MM.1S (cell line): Measurements from ENCODE around the gene CLINT1.
A peak's percentile ranks its signal among the peaks of the same experiment; 100 is the strongest.

Source experiments
- DNase-seq: peaks from one replicate; pipeline ENCODE4 v3.0.0-alpha.2; 2015
- H2AFZ ChIP-seq: fragments of 300-600 bp; sonication (generic); 2 replicates; pipeline ENCODE4 v1.6.0; 2016; ENCODE audit warnings: antibody characterized with exemption, low read length
- H3F3A ChIP-seq: fragments of 300-600 bp; sonication (generic); 2 replicates; pipeline ENCODE4 v1.6.1; 2016; ENCODE audit warnings: mild to moderate bottlenecking, antibody characterized with exemption, low read length, moderate library complexity, mixed read lengths; ENCODE audit not compliant: insufficient read depth
- H3K27ac ChIP-seq: fragments of 300-600 bp; sonication (generic); 2 replicates; pipeline ENCODE4 v1.5.1; 2016; ENCODE audit warnings: mild to moderate bottlenecking, low read length
- H3K27me3 ChIP-seq: fragments of 300-600 bp; sonication (generic); replicated peaks from 2 replicates; pipeline ENCODE4 v1.6.0; 2016; ENCODE audit warnings: low read length; ENCODE audit not compliant: insufficient read depth
- H3K36me3 ChIP-seq: fragments of 300-600 bp; sonication (generic); replicated peaks from 2 replicates; pipeline ENCODE4 v1.6.1; 2016; ENCODE audit warnings: mild to moderate bottlenecking, low read length, mixed read lengths; ENCODE audit not compliant: insufficient read depth
- H3K4me1 ChIP-seq: fragments of 300-600 bp; sonication (generic); 2 replicates; pipeline ENCODE4 v1.6.1; 2016; ENCODE audit warnings: low read length, mixed read lengths
- H3K4me2 ChIP-seq: fragments of 300-600 bp; sonication (generic); 2 replicates; pipeline ENCODE4 v1.6.0; 2016; ENCODE audit warnings: low read depth, low read length
- H3K4me3 ChIP-seq: fragments of 300-600 bp; sonication (generic); 2 replicates; pipeline ENCODE4 v1.5.1; 2016; ENCODE audit warnings: low read length, mixed read lengths
- H3K79me2 ChIP-seq: fragments of 300-600 bp; sonication (generic); 2 replicates; pipeline ENCODE4 v1.6.1; 2016; ENCODE audit warnings: mixed run types, low read length, mixed read lengths
- H3K9ac ChIP-seq: fragments of 300-600 bp; sonication (generic); 2 replicates; pipeline ENCODE4 v1.6.1; 2016; ENCODE audit warnings: low read length, mixed read lengths
- H3K9me2 ChIP-seq: fragments of 300-600 bp; sonication (generic); replicated peaks from 2 replicates; pipeline ENCODE4 v1.6.1; 2016; ENCODE audit warnings: mild to moderate bottlenecking, low read length, mixed read lengths; ENCODE audit not compliant: insufficient read depth
- H3K9me3 ChIP-seq: fragments of 300-600 bp; sonication (generic); replicated peaks from 2 replicates; pipeline ENCODE4 v1.6.1; 2016; ENCODE audit warnings: mild to moderate bottlenecking, low read length, mixed read lengths; ENCODE audit not compliant: insufficient read depth
- H4K20me1 ChIP-seq: fragments of 300-600 bp; sonication (generic); 2 replicates; pipeline ENCODE4 v1.6.1; 2016; ENCODE audit warnings: mild to moderate bottlenecking, low read length, moderate library complexity, mixed read lengths; ENCODE audit not compliant: insufficient read depth
- CTCF ChIP-seq: fragments of 300-600 bp; sonication (generic); IDR thresholded peaks from 2 replicates; pipeline ENCODE4 v1.5.1; 2016; ENCODE audit warnings: antibody characterized with exemption, low read length, mixed read lengths
- EZH2 ChIP-seq: fragments of 300-600 bp; sonication (generic); optimal IDR thresholded peaks from 2 replicates; pipeline ENCODE3; 2017; ENCODE audit warnings: low read depth, mild to moderate bottlenecking, antibody characterized with exemption, low read length, mixed read lengths
- EZH2phosphoT487 ChIP-seq: fragments of 300-600 bp; sonication (generic); IDR thresholded peaks from 2 replicates; pipeline ENCODE4 v1.6.1; 2018; ENCODE audit warnings: antibody characterized with exemption, low read length

CLINT1 gene

GRCh38 chr5:157817387-157817702 is 41.6 kb downstream of the CLINT1 start:
- Histone ChIP-seq H3K4me1 (peaks cover 2% of the 10 kb centered on the region; the same call in 1 of the 2 replicates), H2AFZ (no peak overlapping the region), H3K9ac (no peak overlapping the region), H3K4me3 (no peak overlapping the region), H3K9me3 (no peaks in the 10 kb centered on the region), H3F3A (no peaks in the 10 kb centered on the region), H3K27me3 (no peaks in the 10 kb centered on the region), H3K4me2 (no peak overlapping the region), H3K36me3 (no peaks in the 10 kb centered on the region; the same call in 1 of the 2 replicates), H3K27ac (no peak overlapping the region), H3K9me2 (no peaks in the 10 kb centered on the region), H3K79me2 (peaks cover 62% of the 10 kb centered on the region), H4K20me1 (peaks cover 11% of the 10 kb centered on the region; the same call in 1 of the 2 replicates)
- no peak for DNase-seq
- TF ChIP-seq EZH2 (no peak), EZH2phosphoT487 (no peak), CTCF (no peak)

- Histone ChIP-seq H3K9me2 (no peaks in the 10 kb centered on the region), H3K4me3 (no peak overlapping the region), H3K36me3 (no peaks in the 10 kb centered on the region; the same call in 1 of the 2 replicates), H4K20me1 (peaks cover 11% of the 10 kb centered on the region; the same call in 1 of the 2 replicates), H3K4me1 (no peaks in the 10 kb centered on the region; the same call in 1 of the 2 replicates), H3K9ac (no peak overlapping the region), H3K27me3 (no peaks in the 10 kb centered on the region), H3F3A (no peaks in the 10 kb centered on the region), H3K79me2 (peaks cover 57% of the 10 kb centered on the region), H2AFZ (no peak overlapping the region), H3K4me2 (no peak overlapping the region), H3K9me3 (no peaks in the 10 kb centered on the region), H3K27ac (no peak overlapping the region)
- TF ChIP-seq EZH2 (no peak), CTCF (peak; percentile 53)
- peak; percentile 26 for DNase-seq
Measured at GRCh38 chr5:157816682-157817386, 42.1 kb downstream of the CLINT1 start.

GRCh38 chr5:157812086-157812485 is 46.9 kb downstream of the CLINT1 start:
- H3K36me3 ChIP-seq = peaks cover 4% of the 10 kb centered on the region; the same call in 1 of the 2 replicates
- TF ChIP-seq EZH2phosphoT487 = no peak
- H3K27me3 ChIP-seq = no peaks in the 10 kb centered on the region

GRCh38 chr5:157808043-157808442 is 50.9 kb downstream of the CLINT1 start:
- TF ChIP-seq EZH2 = no peak
- no peak for TF ChIP-seq CTCF
- no peak for TF ChIP-seq EZH2phosphoT487
- DNase-seq = no peak
- no peak overlapping the region for H3K9ac ChIP-seq
- no peaks in the 10 kb centered on the region for H3F3A ChIP-seq
- peaks cover 6% of the 10 kb centered on the region; the same call in 1 of the 2 replicates for H3K79me2 ChIP-seq
- no peak overlapping the region for H3K4me3 ChIP-seq
- no peaks in the 10 kb centered on the region for H3K9me3 ChIP-seq
- no peak overlapping the region for H2AFZ ChIP-seq
- H3K27me3 ChIP-seq = no peaks in the 10 kb centered on the region
- no peak overlapping the region for H3K4me2 ChIP-seq
- H3K36me3 ChIP-seq = peaks cover 11% of the 10 kb centered on the region
- no peak overlapping the region for H3K27ac ChIP-seq
- no peaks in the 10 kb centered on the region for H4K20me1 ChIP-seq
- no peaks in the 10 kb centered on the region for H3K4me1 ChIP-seq
- no peaks in the 10 kb centered on the region for H3K9me2 ChIP-seq

More at GRCh38 chr5:157812086-157812485, 46.9 kb downstream of the CLINT1 start:
- Histone ChIP-seq H4K20me1 (no peaks in the 10 kb centered on the region), H2AFZ (no peak overlapping the region), H3K9me2 (no peaks in the 10 kb centered on the region), H3K4me3 (no peak overlapping the region), H3K4me2 (no peak overlapping the region), H3K79me2 (peaks cover 18% of the 10 kb centered on the region), H3F3A (no peaks in the 10 kb centered on the region), H3K4me1 (no peaks in the 10 kb centered on the region), H3K27ac (no peak overlapping the region), H3K9ac (no peak overlapping the region), H3K9me3 (no peaks in the 10 kb centered on the region)
- no peak for DNase-seq
